ENCODE results near the gene BEST4.

- peak; percentile 93 for TF ChIP-seq CTCF (IDR thresholded peaks at IDR 0.05)
- no peak for TF ChIP-seq POLR2AphosphoS5 (IDR thresholded peaks at IDR 0.05; ENCODE audit: low read depth, low read length)
These were observed 48.0 kb upstream of the BEST4 start for GRCh38 chr1:44835738-44836675.
